ENCODE measurements around the gene ERFL. TPM values are rescaled to one million over a fixed set of nuclear protein-coding genes. Genes with fewer than 3 reads are reported as not detected.
A peak's percentile ranks its signal among the peaks of the same experiment; 100 is the strongest.

ERFL gene
- total and polyA plus RNA-seq, 2 of the 8 experiments (the other 6 are each of a cell fraction or from before 2014, with no cell fraction given) = 0.12 TPM; not detected in 1

- no peaks in the 10 kb centered on the region; the same call in 1 of the 2 replicates for H3K79me1 ChIP-seq (ENCODE audit: low read depth, low read length)
- ChIA-PET CTCF (ENCODE audit: partially characterized antibody) (interaction anchor here (0.9 to 1.8 kb wide), 2 partner anchors 7 to 12 kb away, joined by 3 to 5 read pairs; no protein-coding TSS in a partner anchor), POLR2A (ENCODE audit: partially characterized antibody) (interaction anchor here (1.1 to 3.8 kb wide), 2 partner anchors 12 to 53 kb away, joined by 3 to 20 read pairs; no protein-coding TSS in a partner anchor)
- H3K14ac ChIP-seq (ENCODE audit: insufficient read length) = no peak overlapping the region
- peaks cover 0 to 14% (median 10%) of the 10 kb centered on the region in 4 experiments; a peak in 6 of 7 replicates for H3K4me1 ChIP-seq (replicated peaks in 1 of 4; ENCODE audit: control insufficient read depth in 3 of 4, insufficient read depth in 4 of 4, low read length in 3 of 4)
- no peaks in the 10 kb centered on the region for H3K9me3 ChIP-seq (ENCODE audit: insufficient read depth in 2 of 2, low read depth in 1 of 2, low read length in 1 of 2)
- peaks cover 7 to 39% of the 10 kb centered on the region in 2 experiments for H4K20me1 ChIP-seq (replicated peaks in 1 of 2; ENCODE audit: control insufficient read depth in 1 of 2, insufficient read depth in 2 of 2, low read length in 2 of 2)
- no peaks in the 10 kb centered on the region for H3K79me2 ChIP-seq (ENCODE audit: control insufficient read depth in 1 of 2, insufficient read depth in 2 of 2, low read length in 2 of 2)
- no peak overlapping the region for H3K27ac ChIP-seq (ENCODE audit: low read depth, low read length)
- H3K4ac ChIP-seq (replicated peaks; ENCODE audit: insufficient read length, low read depth, low read length) = no peak overlapping the region
- no peaks in the 10 kb centered on the region for H3K36me3 ChIP-seq (ENCODE audit: control insufficient read depth in 2 of 4, insufficient read depth in 4 of 4, low read length in 3 of 4)
- no peak overlapping the region for H3K23ac ChIP-seq (ENCODE audit: insufficient read length)
- no peak overlapping the region for H2BK120ac ChIP-seq (replicated peaks; ENCODE audit: low read depth, low read length)
- H2AFZ ChIP-seq (ENCODE audit: low read length) = no peak overlapping the region
- no peak overlapping the region for H2BK5ac ChIP-seq (ENCODE audit: low read depth, low read length)
- H3K18ac ChIP-seq (ENCODE audit: extremely low read depth, low read length) = no peak overlapping the region
- peak overlapping the region in 1 of 2 experiments; percentile 23; a peak in 1 of 4 replicates for H3K4me2 ChIP-seq (ENCODE audit: insufficient read depth in 1 of 2, low read depth in 2 of 2, low read length in 2 of 2)
- H3K9ac ChIP-seq (replicated peaks in 1 of 4; ENCODE audit: extremely low read depth in 1 of 4, low read depth in 3 of 4, low read length in 3 of 4) = no peak overlapping the region
- FAIRE-seq (no peak), DNase-seq (ENCODE audit: low read depth in 1 of 2, low spot score in 2 of 2) (no peak)
- H2AK5ac ChIP-seq (ENCODE audit: low read depth, low read length) = no peak overlapping the region
- no peak overlapping the region for H2BK15ac ChIP-seq (ENCODE audit: low read length)
- no peak overlapping the region for H2BK20ac ChIP-seq (ENCODE audit: low read length)
- H3K4me3 ChIP-seq (ENCODE audit: extremely low read depth in 1 of 4, insufficient read depth in 2 of 4, low read depth in 3 of 4, low read length in 4 of 4) = no peak overlapping the region
- no peak overlapping the region for H3K56ac ChIP-seq (replicated peaks; ENCODE audit: insufficient read length, low read depth, low read length)
- 0 out of 2 replicates have a peak overlapping the region, but pooled peaks have one; percentile 50 for H2BK12ac ChIP-seq (ENCODE audit: low read depth, low read length)
- peaks cover 10% of the 10 kb centered on the region for H3K23me2 ChIP-seq (ENCODE audit: low read depth, low read length)
- no peak overlapping the region for H4K91ac ChIP-seq (replicated peaks; ENCODE audit: insufficient read length, low read length)
- no peak overlapping the region for H4K5ac ChIP-seq (ENCODE audit: insufficient read length, low read depth, low read length)
- TF ChIP-seq SP4 (IDR thresholded peaks at IDR 0.05; ENCODE audit: low read length) (no peak), KDM1A (IDR thresholded peaks at IDR 0.05; ENCODE audit: borderline replicate concordance, low read length) (peak; percentile 97)
- peaks cover 79 to 99% (median 96%) of the 10 kb centered on the region in 4 experiments for H3K27me3 ChIP-seq (replicated peaks in 1 of 4; ENCODE audit: control insufficient read depth in 3 of 4, extremely low read depth in 1 of 4, insufficient read depth in 3 of 4, low read length in 3 of 4)
- WGBS, 2 experiments (ENCODE audit: extremely low coverage in 1 of 2, insufficient coverage in 1 of 2, insufficient read length in 1 of 2, insufficient replicate concordance in 2 of 2, low coverage in 1 of 2, low lambda C conversion rate in 2 of 2, missing lambda C conversion rate in 1 of 2) = 40% methylated on average over 3 of the region's 6 CpGs; no CpG with 5 or more reads in 1 of the 2 experiments
- no peak overlapping the region for H4K8ac ChIP-seq (ENCODE audit: extremely low read depth, insufficient read depth, low read length)
Measured at GRCh38 chr19:41923045-41923788, 5.0 kb downstream of the ERFL start.

Measured in H1 (cell line).